Nephron (organoid): ENCODE measurements around the gene ASXL3.

Experiments
- H3K27ac Mint-ChIP-seq, 3 experiments: 2 replicates each; pipeline ENCODE4 v1.8.0; 2020; ENCODE audit warnings: mixed read lengths in 3 of 3, mild to moderate bottlenecking in 2 of 3, moderate library complexity in 1 of 3
- H3K27me3 Mint-ChIP-seq: 2 replicates; pipeline ENCODE4 v1.8.0; 2021; ENCODE audit warnings: low read depth, mild to moderate bottlenecking, moderate library complexity, mixed read lengths
- H3K36me3 Mint-ChIP-seq: 2 replicates; pipeline ENCODE4 v1.8.0; 2020; ENCODE audit warnings: low read depth, mixed read lengths
- H3K4me1 Mint-ChIP-seq: 2 replicates; pipeline ENCODE4 v1.8.0; 2020; ENCODE audit warnings: mixed read lengths
- H3K4me3 Mint-ChIP-seq, 3 experiments: 2 replicates each; pipeline ENCODE4 v1.8.0; 2020; ENCODE audit warnings: mild to moderate bottlenecking in 3 of 3, mixed read lengths in 3 of 3, moderate library complexity in 2 of 3
- H3K9me3 Mint-ChIP-seq: 2 replicates; pipeline ENCODE4 v1.8.0; 2020; ENCODE audit warnings: mixed read lengths
- CTCF ChIP-seq, 3 experiments: fragments of 200-600 bp; sonication (generic); IDR thresholded peaks; one replicate each; pipeline ENCODE4 v1.5.0; 2021; ENCODE audit warnings: antibody characterized with exemption in 3 of 3; ENCODE audit not compliant: unreplicated experiment in 3 of 3

Gene ASXL3

GRCh38 chr18:33755931-33756560 is 178.0 kb downstream of the ASXL3 start:
- no peak overlapping the region for H3K4me3 Mint-ChIP-seq

GRCh38 chr18:33757037-33757436 is 179.0 kb downstream of the ASXL3 start:
- Mint-ChIP-seq H3K4me3 (no peak overlapping the region), H3K27ac (no peak overlapping the region), H3K4me1 (peaks cover 7% of the 10 kb centered on the region), H3K9me3 (peaks cover 2% of the 10 kb centered on the region), H3K36me3 (no peaks in the 10 kb centered on the region), H3K27me3 (no peaks in the 10 kb centered on the region)
- TF ChIP-seq CTCF (IDR thresholded peaks at IDR 0.05; ENCODE audit: unreplicated experiment in 3 of 3), result no peak

More at GRCh38 chr18:33755931-33756560, 178.0 kb downstream of the ASXL3 start:
- peaks cover 2% of the 10 kb centered on the region for H3K9me3 Mint-ChIP-seq
- no peaks in the 10 kb centered on the region for H3K36me3 Mint-ChIP-seq
- no peak for TF ChIP-seq CTCF (IDR thresholded peaks at IDR 0.05; ENCODE audit: unreplicated experiment in 3 of 3)
- peaks cover 7% of the 10 kb centered on the region for H3K4me1 Mint-ChIP-seq
- no peaks in the 10 kb centered on the region for H3K27me3 Mint-ChIP-seq
- H3K27ac Mint-ChIP-seq, result peak overlapping the region in 1 of 3 experiments; percentile 15

- Mint-ChIP-seq H3K4me3 (no peak overlapping the region), H3K36me3 (no peaks in the 10 kb centered on the region), H3K27me3 (no peaks in the 10 kb centered on the region), H3K4me1 (peaks cover under 1% of the 10 kb centered on the region), H3K9me3 (peaks cover 2% of the 10 kb centered on the region), H3K27ac (no peak overlapping the region)
- TF ChIP-seq CTCF (IDR thresholded peaks at IDR 0.05; ENCODE audit: unreplicated experiment in 3 of 3), result peak; percentile 52 to 60 (median 55)
Observed at GRCh38 chr18:33761363-33761762, 183.3 kb downstream of the ASXL3 start.

- H3K4me1 Mint-ChIP-seq, result peaks cover 5% of the 10 kb centered on the region
- H3K27me3 Mint-ChIP-seq, result no peaks in the 10 kb centered on the region
- H3K9me3 Mint-ChIP-seq, result peaks cover 2% of the 10 kb centered on the region
- H3K4me3 Mint-ChIP-seq, result no peak overlapping the region
- H3K27ac Mint-ChIP-seq, result no peak overlapping the region
- no peaks in the 10 kb centered on the region for H3K36me3 Mint-ChIP-seq
- no peak for TF ChIP-seq CTCF (IDR thresholded peaks at IDR 0.05; ENCODE audit: unreplicated experiment in 3 of 3)
Observed at GRCh38 chr18:33781429-33781828, 203.4 kb downstream of the ASXL3 start.
